HL-60/S4 treated with phorbol 12-myristate 13-acetate at 8.2 ng/mL for 4 days and 3 days (cell line): ENCODE data around the gene NEK7.
"Not testable (repeated sequence)": the region's sequence is repeated elsewhere in the genome, so short reads cannot be mapped to it uniquely, and the experiment has no call there.

Source experiments
- in situ Hi-C: fragments of 300-500 bp; cut with MboI; formaldehyde crosslinking; loops from 2 replicates; pipeline ENCODE4 v1.15.0; 2022; ENCODE audit warnings: low sequenced_read_pairs

NEK7 gene

GRCh38 chr1:198168227-198168626, 11.4 kb downstream of the NEK7 start:
- in situ Hi-C loops = no loop called here

- in situ Hi-C loops = no loop called here
Observed at GRCh38 chr1:198169672-198170071, 12.9 kb downstream of the NEK7 start.

- in situ Hi-C loops = no loop called here
Observed at GRCh38 chr1:198171667-198172540, 15.1 kb downstream of the NEK7 start.

GRCh38 chr1:198173832-198174231, 17.0 kb downstream of the NEK7 start:
- in situ Hi-C loops = no loop called here

GRCh38 chr1:198174297-198174696, 17.5 kb downstream of the NEK7 start:
- in situ Hi-C loops = no loop called here

- in situ Hi-C loops = no loop called here
Observed at GRCh38 chr1:198175423-198176170, 18.8 kb downstream of the NEK7 start.

GRCh38 chr1:198176179-198176578, 19.4 kb downstream of the NEK7 start:
- in situ Hi-C loops = no loop called here

- in situ Hi-C loops = no loop called here
Observed at GRCh38 chr1:198177546-198177945, 20.7 kb downstream of the NEK7 start.

GRCh38 chr1:198178615-198179014, 21.8 kb downstream of the NEK7 start:
- in situ Hi-C loops = no loop called here

- in situ Hi-C loops = no loop called here
Observed at GRCh38 chr1:198179556-198179981, 22.8 kb downstream of the NEK7 start.

- in situ Hi-C loops = no loop called here
Observed at GRCh38 chr1:198183605-198184004, 26.8 kb downstream of the NEK7 start.

- in situ Hi-C loops = no loop called here
Observed at GRCh38 chr1:198184516-198184915, 27.7 kb downstream of the NEK7 start.

GRCh38 chr1:198185146-198185545, 28.3 kb downstream of the NEK7 start:
- in situ Hi-C loops = no loop called here

- in situ Hi-C loops = no loop called here
Observed at GRCh38 chr1:198185759-198186158, 29.0 kb downstream of the NEK7 start.

- in situ Hi-C loops = no loop called here
Observed at GRCh38 chr1:198186916-198187580, 30.2 kb downstream of the NEK7 start.

- in situ Hi-C loops = no loop called here
Observed at GRCh38 chr1:198187973-198188588, 31.3 kb downstream of the NEK7 start.

- in situ Hi-C loops = no loop called here
Observed at GRCh38 chr1:198191117-198191516, 34.3 kb downstream of the NEK7 start.

- in situ Hi-C loops = not testable (repeated sequence)
Observed at GRCh38 chr1:198193871-198194270, 37.1 kb downstream of the NEK7 start.

GRCh38 chr1:198196630-198197029, 39.8 kb downstream of the NEK7 start:
- in situ Hi-C loops = no loop called here

GRCh38 chr1:198197285-198197684, 40.5 kb downstream of the NEK7 start:
- in situ Hi-C loops = no loop called here

- in situ Hi-C loops = no loop called here
Observed at GRCh38 chr1:198199105-198199504, 42.3 kb downstream of the NEK7 start.
